CD4-positive, alpha-beta T cell treated with Interleukin-21 for 1 hour (primary cell): ENCODE data around the gene DYDC2.
"Not testable (repeated sequence)": the region's sequence is repeated elsewhere in the genome, so short reads cannot be mapped to it uniquely, and the experiment has no call there.

Source experiments
- DNase-seq: peaks from one replicate; pipeline ENCODE4 v3.0.0-alpha.2; 2020

Gene DYDC2

GRCh38 chr10:80415734-80416478 lies 59.3 kb downstream of the DYDC2 start:
- DNase-seq = no peak

GRCh38 chr10:80416479-80417098 lies 60.0 kb downstream of the DYDC2 start:
- DNase-seq = no peak

GRCh38 chr10:80417256-80417655 lies 60.7 kb downstream of the DYDC2 start:
- not testable (repeated sequence) for DNase-seq
